ENCODE data around the gene SUCLA2. TPM values are rescaled to one million over a fixed set of nuclear protein-coding genes. Genes with fewer than 3 reads are reported as not detected.

Gene SUCLA2
- total and polyA plus RNA-seq, 2 experiments from 2014 or later, result 56.0 to 84.2 TPM

DNA sequence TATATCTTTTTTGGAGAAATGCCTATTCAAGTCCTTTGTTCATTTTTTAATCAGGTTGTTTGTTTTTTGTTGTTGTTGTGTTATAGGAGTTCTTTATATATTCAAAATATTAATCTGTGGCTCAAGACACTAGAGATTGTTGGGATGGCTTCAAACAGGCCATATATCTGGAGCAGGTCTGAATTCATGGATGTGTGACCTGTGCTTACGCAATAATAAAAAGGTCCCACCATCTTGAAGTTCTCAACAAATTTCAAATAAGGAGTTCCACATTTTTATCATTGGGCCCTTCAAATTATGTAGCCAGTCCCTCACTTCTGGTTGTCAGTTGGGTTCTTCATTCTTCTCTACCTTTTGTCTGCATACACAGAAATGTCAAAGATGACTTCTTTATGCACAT lies 18.7 kb upstream of the SUCLA2 start:
- Histone ChIP-seq H3K36me3 (ENCODE audit: insufficient read depth) (no peaks in the 10 kb centered on the region), H3K4me3 (no peak overlapping the region), H4K20me1 (replicated peaks; ENCODE audit: insufficient read depth) (no peaks in the 10 kb centered on the region), H3K4me1 (ENCODE audit: insufficient read depth) (no peaks in the 10 kb centered on the region), H3K4me2 (no peak overlapping the region), H3K27me3 (ENCODE audit: insufficient read depth) (no peaks in the 10 kb centered on the region), H3F3A (replicated peaks; ENCODE audit: low read depth) (no peaks in the 10 kb centered on the region), H3K79me2 (replicated peaks; ENCODE audit: insufficient read depth) (no peaks in the 10 kb centered on the region), H3K27ac (ENCODE audit: low read depth) (no peak overlapping the region), H3K9me2 (ENCODE audit: insufficient read depth) (no peaks in the 10 kb centered on the region), H2AFZ (no peak overlapping the region)
- peaks cover 2% of the 10 kb centered on the region; the same call in 1 of the 3 replicates for H3K36me3 Mint-ChIP-seq (ENCODE audit: low read depth)
- no peak overlapping the region for H3K4me3 Mint-ChIP-seq
- no peaks in the 10 kb centered on the region for H3K4me1 Mint-ChIP-seq
- no peak for TF ChIP-seq NANOG (IDR thresholded peaks at IDR 0.05; ENCODE audit: borderline replicate concordance)
- TF ChIP-seq JUNB (IDR thresholded peaks at IDR 0.05; ENCODE audit: unreplicated experiment), result no peak
- no peak for TF ChIP-seq ZNF114 (CRISPR knock-in tag; IDR thresholded peaks at IDR 0.05)
- no peak for TF ChIP-seq ZNF331 (CRISPR knock-in tag; IDR thresholded peaks at IDR 0.05; ENCODE audit: low read depth)
- TF ChIP-seq STAT1 (IDR thresholded peaks at IDR 0.05; ENCODE audit: unreplicated experiment), result no peak
- TF ChIP-seq, protein P1, sequence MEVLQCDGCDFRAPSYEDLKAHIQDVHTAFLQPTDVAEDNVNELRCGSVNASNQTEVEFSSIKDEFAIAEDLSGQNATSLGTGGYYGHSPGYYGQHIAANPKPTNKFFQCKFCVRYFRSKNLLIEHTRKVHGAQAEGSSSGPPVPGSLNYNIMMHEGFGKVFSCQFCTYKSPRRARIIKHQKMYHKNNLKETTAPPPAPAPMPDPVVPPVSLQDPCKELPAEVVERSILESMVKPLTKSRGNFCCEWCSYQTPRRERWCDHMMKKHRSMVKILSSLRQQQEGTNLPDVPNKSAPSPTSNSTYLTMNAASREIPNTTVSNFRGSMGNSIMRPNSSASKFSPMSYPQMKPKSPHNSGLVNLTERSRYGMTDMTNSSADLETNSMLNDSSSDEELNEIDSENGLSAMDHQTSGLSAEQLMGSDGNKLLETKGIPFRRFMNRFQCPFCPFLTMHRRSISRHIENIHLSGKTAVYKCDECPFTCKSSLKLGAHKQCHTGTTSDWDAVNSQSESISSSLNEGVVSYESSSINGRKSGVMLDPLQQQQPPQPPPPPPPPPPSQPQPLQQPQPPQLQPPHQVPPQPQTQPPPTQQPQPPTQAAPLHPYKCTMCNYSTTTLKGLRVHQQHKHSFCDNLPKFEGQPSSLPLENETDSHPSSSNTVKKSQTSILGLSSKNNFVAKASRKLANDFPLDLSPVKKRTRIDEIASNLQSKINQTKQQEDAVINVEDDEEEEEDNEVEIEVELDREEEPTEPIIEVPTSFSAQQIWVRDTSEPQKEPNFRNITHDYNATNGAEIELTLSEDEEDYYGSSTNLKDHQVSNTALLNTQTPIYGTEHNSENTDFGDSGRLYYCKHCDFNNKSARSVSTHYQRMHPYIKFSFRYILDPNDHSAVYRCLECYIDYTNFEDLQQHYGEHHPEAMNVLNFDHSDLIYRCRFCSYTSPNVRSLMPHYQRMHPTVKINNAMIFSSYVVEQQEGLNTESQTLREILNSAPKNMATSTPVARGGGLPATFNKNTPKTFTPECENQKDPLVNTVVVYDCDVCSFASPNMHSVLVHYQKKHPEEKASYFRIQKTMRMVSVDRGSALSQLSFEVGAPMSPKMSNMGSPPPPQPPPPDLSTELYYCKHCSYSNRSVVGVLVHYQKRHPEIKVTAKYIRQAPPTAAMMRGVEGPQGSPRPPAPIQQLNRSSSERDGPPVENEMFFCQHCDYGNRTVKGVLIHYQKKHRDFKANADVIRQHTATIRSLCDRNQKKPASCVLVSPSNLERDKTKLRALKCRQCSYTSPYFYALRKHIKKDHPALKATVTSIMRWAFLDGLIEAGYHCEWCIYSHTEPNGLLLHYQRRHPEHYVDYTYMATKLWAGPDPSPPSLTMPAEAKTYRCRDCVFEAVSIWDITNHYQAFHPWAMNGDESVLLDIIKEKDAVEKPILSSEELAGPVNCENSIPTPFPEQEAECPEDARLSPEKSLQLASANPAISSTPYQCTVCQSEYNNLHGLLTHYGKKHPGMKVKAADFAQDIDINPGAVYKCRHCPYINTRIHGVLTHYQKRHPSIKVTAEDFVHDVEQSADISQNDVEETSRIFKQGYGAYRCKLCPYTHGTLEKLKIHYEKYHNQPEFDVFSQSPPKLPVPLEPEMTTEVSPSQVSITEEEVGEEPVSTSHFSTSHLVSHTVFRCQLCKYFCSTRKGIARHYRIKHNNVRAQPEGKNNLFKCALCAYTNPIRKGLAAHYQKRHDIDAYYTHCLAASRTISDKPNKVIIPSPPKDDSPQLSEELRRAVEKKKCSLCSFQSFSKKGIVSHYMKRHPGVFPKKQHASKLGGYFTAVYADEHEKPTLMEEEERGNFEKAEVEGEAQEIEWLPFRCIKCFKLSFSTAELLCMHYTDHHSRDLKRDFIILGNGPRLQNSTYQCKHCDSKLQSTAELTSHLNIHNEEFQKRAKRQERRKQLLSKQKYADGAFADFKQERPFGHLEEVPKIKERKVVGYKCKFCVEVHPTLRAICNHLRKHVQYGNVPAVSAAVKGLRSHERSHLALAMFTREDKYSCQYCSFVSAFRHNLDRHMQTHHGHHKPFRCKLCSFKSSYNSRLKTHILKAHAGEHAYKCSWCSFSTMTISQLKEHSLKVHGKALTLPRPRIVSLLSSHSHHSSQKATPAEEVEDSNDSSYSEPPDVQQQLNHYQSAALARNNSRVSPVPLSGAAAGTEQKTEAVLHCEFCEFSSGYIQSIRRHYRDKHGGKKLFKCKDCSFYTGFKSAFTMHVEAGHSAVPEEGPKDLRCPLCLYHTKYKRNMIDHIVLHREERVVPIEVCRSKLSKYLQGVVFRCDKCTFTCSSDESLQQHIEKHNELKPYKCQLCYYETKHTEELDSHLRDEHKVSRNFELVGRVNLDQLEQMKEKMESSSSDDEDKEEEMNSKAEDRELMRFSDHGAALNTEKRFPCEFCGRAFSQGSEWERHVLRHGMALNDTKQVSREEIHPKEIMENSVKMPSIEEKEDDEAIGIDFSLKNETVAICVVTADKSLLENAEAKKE (CRISPR knock-in tag; IDR thresholded peaks at IDR 0.05), result no peak
- no peak for TF ChIP-seq EZH2 (IDR thresholded peaks at IDR 0.05; ENCODE audit: low read depth, unreplicated experiment)
- TF ChIP-seq, protein P2, sequence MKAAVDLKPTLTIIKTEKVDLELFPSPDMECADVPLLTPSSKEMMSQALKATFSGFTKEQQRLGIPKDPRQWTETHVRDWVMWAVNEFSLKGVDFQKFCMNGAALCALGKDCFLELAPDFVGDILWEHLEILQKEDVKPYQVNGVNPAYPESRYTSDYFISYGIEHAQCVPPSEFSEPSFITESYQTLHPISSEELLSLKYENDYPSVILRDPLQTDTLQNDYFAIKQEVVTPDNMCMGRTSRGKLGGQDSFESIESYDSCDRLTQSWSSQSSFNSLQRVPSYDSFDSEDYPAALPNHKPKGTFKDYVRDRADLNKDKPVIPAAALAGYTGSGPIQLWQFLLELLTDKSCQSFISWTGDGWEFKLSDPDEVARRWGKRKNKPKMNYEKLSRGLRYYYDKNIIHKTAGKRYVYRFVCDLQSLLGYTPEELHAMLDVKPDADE (IDR thresholded peaks at IDR 0.05), result no peak
- no peak for TF ChIP-seq CREB1 (CRISPR knock-in tag; IDR thresholded peaks at IDR 0.05; ENCODE audit: low read depth)
- TF ChIP-seq POLR2AphosphoS5 (IDR thresholded peaks at IDR 0.05; ENCODE audit: low read depth), result no peak
- H3K27me3 Mint-ChIP-seq (ENCODE audit: insufficient read depth, low read depth, poor library complexity), result peaks cover 3% of the 10 kb centered on the region
- no peak for DNase-seq (ENCODE audit: low spot score)
- no peak overlapping the region for H3K27ac Mint-ChIP-seq
- ATAC-seq, result no peak
- peaks cover 7% of the 10 kb centered on the region for H3K9me3 Mint-ChIP-seq

Measured in GM23338 (cell line).